ENCODE measurements around the gene FNIP2.

- TF ChIP-seq, protein P1, sequence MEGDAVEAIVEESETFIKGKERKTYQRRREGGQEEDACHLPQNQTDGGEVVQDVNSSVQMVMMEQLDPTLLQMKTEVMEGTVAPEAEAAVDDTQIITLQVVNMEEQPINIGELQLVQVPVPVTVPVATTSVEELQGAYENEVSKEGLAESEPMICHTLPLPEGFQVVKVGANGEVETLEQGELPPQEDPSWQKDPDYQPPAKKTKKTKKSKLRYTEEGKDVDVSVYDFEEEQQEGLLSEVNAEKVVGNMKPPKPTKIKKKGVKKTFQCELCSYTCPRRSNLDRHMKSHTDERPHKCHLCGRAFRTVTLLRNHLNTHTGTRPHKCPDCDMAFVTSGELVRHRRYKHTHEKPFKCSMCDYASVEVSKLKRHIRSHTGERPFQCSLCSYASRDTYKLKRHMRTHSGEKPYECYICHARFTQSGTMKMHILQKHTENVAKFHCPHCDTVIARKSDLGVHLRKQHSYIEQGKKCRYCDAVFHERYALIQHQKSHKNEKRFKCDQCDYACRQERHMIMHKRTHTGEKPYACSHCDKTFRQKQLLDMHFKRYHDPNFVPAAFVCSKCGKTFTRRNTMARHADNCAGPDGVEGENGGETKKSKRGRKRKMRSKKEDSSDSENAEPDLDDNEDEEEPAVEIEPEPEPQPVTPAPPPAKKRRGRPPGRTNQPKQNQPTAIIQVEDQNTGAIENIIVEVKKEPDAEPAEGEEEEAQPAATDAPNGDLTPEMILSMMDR (IDR thresholded peaks at IDR 0.05), result no peak
- TF ChIP-seq POLR2A (IDR thresholded peaks at IDR 0.05), result no peak
These were observed 64.8 kb downstream of the FNIP2 start for GRCh38 chr4:158833602-158834001.
